ENCODE data around the gene NAT9. TPM values are rescaled to one million over a fixed set of nuclear protein-coding genes. Genes with fewer than 3 reads are reported as not detected.

Gene NAT9
- total RNA-seq, 5 donors from 2014 or later (not counting 1 experiment from before 2014, with no cell fraction given) = 37.2 to 74.4 (median 71.9) TPM

DNA sequence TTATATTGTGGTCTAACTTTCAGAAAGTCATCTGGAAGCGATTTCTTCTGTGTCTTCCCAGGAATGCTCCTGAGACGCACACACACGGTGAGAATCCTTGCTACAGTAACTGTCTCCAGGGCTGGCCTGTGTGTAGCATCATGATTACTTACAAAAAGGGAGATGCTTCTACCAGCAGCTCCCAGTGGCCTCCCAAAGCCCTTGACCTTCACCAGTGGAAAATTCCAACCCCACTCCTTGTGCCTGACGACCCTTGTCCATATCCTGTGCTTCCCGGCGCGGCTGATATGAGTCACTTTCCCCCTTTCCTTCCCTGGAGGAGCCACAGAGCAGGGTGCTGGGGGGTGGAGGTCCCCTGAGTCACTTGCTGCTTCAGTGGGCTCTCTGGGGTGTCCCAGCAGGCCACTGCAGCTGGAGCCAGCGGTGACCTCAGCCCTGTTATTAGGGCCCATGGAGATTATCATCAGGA is 22.1 kb upstream of the NAT9 start:
- CTCF ChIA-PET = no interaction called here
- DNase-seq (no peak), ATAC-seq (replicated peaks in 1 of 4) (no peak)
- Mint-ChIP-seq H3K27me3 (no peaks in the 10 kb centered on the region), H3K4me3 (no peak overlapping the region), H3K4me1 (peaks cover 0 to 2% (median 0%) of the 10 kb centered on the region in 3 donors), H3K9me3 (no peaks in the 10 kb centered on the region), H3K27ac (no peak overlapping the region), H3K36me3 (peaks cover 66% of the 10 kb centered on the region)
- Histone ChIP-seq H3K27me3 (replicated peaks in 1 of 2; ENCODE audit: control insufficient read depth in 2 of 2, extremely low read depth in 1 of 2, insufficient read depth in 2 of 2, low read length in 1 of 2) (no peaks in the 10 kb centered on the region), H3K27ac (ENCODE audit: low read length) (no peak overlapping the region), H3K9me3 (no peaks in the 10 kb centered on the region), H3K4me3 (ENCODE audit: control insufficient read depth in 1 of 2, extremely low read depth in 1 of 2, low read length in 1 of 2) (no peak overlapping the region), H3K4me1 (ENCODE audit: control insufficient read depth in 1 of 2, extremely low read depth in 1 of 2, insufficient read depth in 2 of 2, low read length in 2 of 2) (no peaks in the 10 kb centered on the region), H3K36me3 (ENCODE audit: control insufficient read depth in 2 of 2, extremely low read depth in 1 of 2, insufficient read depth in 1 of 2, low read length in 1 of 2) (peaks cover 41 to 83% of the 10 kb centered on the region in 2 donors)
- WGBS (ENCODE audit: insufficient coverage) = 100% methylated on average over 2 of the region's 8 CpGs
- POLR2A ChIA-PET = no interaction called here

DNA sequence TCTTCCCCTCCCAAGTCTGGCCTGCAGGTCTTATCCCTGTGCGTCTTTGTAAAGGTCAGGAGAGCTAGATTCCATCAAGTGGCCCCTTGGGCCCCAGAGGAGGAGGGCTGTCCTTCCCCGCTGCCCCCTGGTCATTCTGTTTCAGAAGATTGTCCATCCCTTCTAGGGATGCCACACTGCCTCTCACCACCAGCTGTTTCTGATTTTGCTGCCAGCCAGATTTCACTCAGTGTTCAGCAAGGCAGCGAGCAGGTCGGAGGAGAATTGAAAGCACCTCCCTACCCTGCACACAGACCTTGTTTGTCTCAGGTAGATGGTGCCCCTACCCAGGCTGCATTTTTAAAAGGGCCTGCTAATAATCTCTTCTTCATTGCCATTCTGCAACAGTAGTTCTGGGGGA is 21.7 kb upstream of the NAT9 start:
- peaks cover 43 to 88% of the 10 kb centered on the region in 2 donors for H3K36me3 ChIP-seq (ENCODE audit: control insufficient read depth in 2 of 2, extremely low read depth in 1 of 2, insufficient read depth in 1 of 2, low read length in 1 of 2)
- POLR2A ChIA-PET = interaction anchor here in 1 of 2 donors (0.6 kb wide), 1 partner anchor 303 kb away, joined by 7 read pairs; no protein-coding TSS in a partner anchor
- H3K27me3 ChIP-seq (replicated peaks in 1 of 2; ENCODE audit: control insufficient read depth in 2 of 2, extremely low read depth in 1 of 2, insufficient read depth in 2 of 2, low read length in 1 of 2) = no peaks in the 10 kb centered on the region
- Mint-ChIP-seq H3K36me3 (peaks cover 67% of the 10 kb centered on the region), H3K9me3 (no peaks in the 10 kb centered on the region), H3K27ac (no peak overlapping the region), H3K27me3 (no peaks in the 10 kb centered on the region), H3K4me3 (no peak overlapping the region), H3K4me1 (peaks cover 0 to 2% (median 1%) of the 10 kb centered on the region in 3 donors)
- DNase-seq (no peak), ATAC-seq (replicated peaks in 1 of 4) (no peak)
- no peaks in the 10 kb centered on the region for H3K9me3 ChIP-seq
- H3K27ac ChIP-seq (ENCODE audit: low read length) = no peak overlapping the region
- H3K4me3 ChIP-seq (ENCODE audit: control insufficient read depth in 1 of 2, extremely low read depth in 1 of 2, low read length in 1 of 2) = no peak overlapping the region
- CTCF ChIA-PET = no interaction called here
- 95% methylated on average over 4 of the region's 4 CpGs for WGBS (ENCODE audit: insufficient coverage)
- H3K4me1 ChIP-seq (ENCODE audit: control insufficient read depth in 1 of 2, extremely low read depth in 1 of 2, insufficient read depth in 2 of 2, low read length in 2 of 2) = no peaks in the 10 kb centered on the region

DNA sequence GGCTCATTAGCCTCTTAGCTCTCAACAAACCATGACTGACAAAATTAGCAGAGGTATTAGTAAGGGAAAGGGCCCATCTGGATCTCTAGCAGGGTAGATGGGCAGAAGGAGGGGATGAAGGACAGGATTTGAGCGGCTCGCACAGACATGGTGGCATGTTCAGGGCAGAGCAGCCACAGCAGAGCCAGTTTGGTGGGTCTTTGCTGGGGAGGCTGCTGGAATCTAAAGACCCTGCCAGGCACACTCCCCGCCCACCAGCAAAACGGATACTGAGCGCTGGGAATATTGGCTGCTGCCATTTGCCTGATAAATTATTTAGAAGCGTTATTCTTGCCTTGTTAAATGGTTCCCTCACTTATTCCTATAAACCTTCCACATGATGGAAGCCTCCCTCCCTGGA is 20.7 kb upstream of the NAT9 start:
- Mint-ChIP-seq H3K27ac (no peak overlapping the region), H3K36me3 (peaks cover 66% of the 10 kb centered on the region), H3K9me3 (no peaks in the 10 kb centered on the region), H3K27me3 (no peaks in the 10 kb centered on the region), H3K4me3 (no peak overlapping the region), H3K4me1 (peaks cover 0 to 2% (median 2%) of the 10 kb centered on the region in 3 donors)
- ATAC-seq (replicated peaks in 1 of 4) (no peak), DNase-seq (no peak)
- CTCF ChIA-PET = interaction anchor here in 1 of 2 donors (0.6 kb wide), 1 partner anchor 123 kb away, joined by 3 read pairs; no protein-coding TSS in a partner anchor
- H3K27ac ChIP-seq (ENCODE audit: low read length) = no peak overlapping the region
- peaks cover 40 to 83% of the 10 kb centered on the region in 2 donors for H3K36me3 ChIP-seq (ENCODE audit: control insufficient read depth in 2 of 2, extremely low read depth in 1 of 2, insufficient read depth in 1 of 2, low read length in 1 of 2)
- H3K27me3 ChIP-seq (replicated peaks in 1 of 2; ENCODE audit: control insufficient read depth in 2 of 2, extremely low read depth in 1 of 2, insufficient read depth in 2 of 2, low read length in 1 of 2) = no peaks in the 10 kb centered on the region
- 98% methylated on average over 6 of the region's 6 CpGs for WGBS (ENCODE audit: insufficient coverage)
- no peaks in the 10 kb centered on the region for H3K9me3 ChIP-seq
- no peak overlapping the region for H3K4me3 ChIP-seq (ENCODE audit: control insufficient read depth in 1 of 2, extremely low read depth in 1 of 2, low read length in 1 of 2)
- H3K4me1 ChIP-seq (ENCODE audit: control insufficient read depth in 1 of 2, extremely low read depth in 1 of 2, insufficient read depth in 2 of 2, low read length in 2 of 2) = no peaks in the 10 kb centered on the region
- POLR2A ChIA-PET = no interaction called here

DNA sequence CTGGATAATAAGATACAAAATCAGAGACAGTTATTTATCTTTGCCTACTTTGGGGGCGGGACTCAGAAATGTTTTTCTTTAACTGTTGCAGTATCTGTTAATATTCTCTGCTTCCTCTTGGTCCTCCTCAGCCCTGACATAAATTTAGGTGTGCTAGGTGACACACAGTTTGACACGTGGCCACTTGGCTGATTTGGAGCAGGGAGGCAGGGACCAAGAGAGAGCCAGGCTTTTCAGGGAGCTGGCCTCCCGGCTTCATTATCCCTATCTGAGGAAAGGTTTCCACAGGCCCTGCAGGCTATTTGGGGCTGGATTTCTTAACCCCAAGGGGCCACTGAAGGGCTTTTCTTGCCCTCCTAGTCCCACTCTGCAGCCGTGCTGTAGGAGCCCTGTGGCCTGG is 20.1 kb upstream of the NAT9 start:
- H3K36me3 Mint-ChIP-seq = peaks cover 63% of the 10 kb centered on the region
- peaks cover 2 to 6% of the 10 kb centered on the region in 2 experiments for H3K4me1 ChIP-seq (ENCODE audit: control insufficient read depth in 1 of 2, extremely low read depth in 1 of 2, insufficient read depth in 2 of 2, low read length in 2 of 2)
- H3K4me3 Mint-ChIP-seq = no peak overlapping the region
- no peak for ATAC-seq (replicated peaks in 1 of 4)
- ChIA-PET CTCF (interaction anchor here (0.6 to 1.0 kb wide), 2 partner anchors 51 to 123 kb away, joined by 3 read pairs; no protein-coding TSS in a partner anchor), POLR2A (no interaction called here)
- H3K36me3 ChIP-seq (ENCODE audit: control insufficient read depth in 2 of 2, extremely low read depth in 1 of 2, insufficient read depth in 1 of 2, low read length in 1 of 2) = peaks cover 37 to 82% of the 10 kb centered on the region in 2 donors
- no peaks in the 10 kb centered on the region for H3K9me3 ChIP-seq
- no peak overlapping the region for H3K27ac ChIP-seq (ENCODE audit: low read length)
- H3K27me3 Mint-ChIP-seq = no peaks in the 10 kb centered on the region
- DNase-seq = no peak
- no peak overlapping the region for H3K27ac Mint-ChIP-seq
- H3K9me3 Mint-ChIP-seq = no peaks in the 10 kb centered on the region
- H3K4me3 ChIP-seq (ENCODE audit: control insufficient read depth in 1 of 2, extremely low read depth in 1 of 2, low read length in 1 of 2) = no peak overlapping the region
- WGBS (ENCODE audit: insufficient coverage) = 100% methylated on average over 2 of the region's 4 CpGs
- H3K4me1 Mint-ChIP-seq = peaks cover 6 to 7% (median 6%) of the 10 kb centered on the region in 3 donors
- no peaks in the 10 kb centered on the region for H3K27me3 ChIP-seq (replicated peaks in 1 of 2; ENCODE audit: control insufficient read depth in 2 of 2, extremely low read depth in 1 of 2, insufficient read depth in 2 of 2, low read length in 1 of 2)

DNA sequence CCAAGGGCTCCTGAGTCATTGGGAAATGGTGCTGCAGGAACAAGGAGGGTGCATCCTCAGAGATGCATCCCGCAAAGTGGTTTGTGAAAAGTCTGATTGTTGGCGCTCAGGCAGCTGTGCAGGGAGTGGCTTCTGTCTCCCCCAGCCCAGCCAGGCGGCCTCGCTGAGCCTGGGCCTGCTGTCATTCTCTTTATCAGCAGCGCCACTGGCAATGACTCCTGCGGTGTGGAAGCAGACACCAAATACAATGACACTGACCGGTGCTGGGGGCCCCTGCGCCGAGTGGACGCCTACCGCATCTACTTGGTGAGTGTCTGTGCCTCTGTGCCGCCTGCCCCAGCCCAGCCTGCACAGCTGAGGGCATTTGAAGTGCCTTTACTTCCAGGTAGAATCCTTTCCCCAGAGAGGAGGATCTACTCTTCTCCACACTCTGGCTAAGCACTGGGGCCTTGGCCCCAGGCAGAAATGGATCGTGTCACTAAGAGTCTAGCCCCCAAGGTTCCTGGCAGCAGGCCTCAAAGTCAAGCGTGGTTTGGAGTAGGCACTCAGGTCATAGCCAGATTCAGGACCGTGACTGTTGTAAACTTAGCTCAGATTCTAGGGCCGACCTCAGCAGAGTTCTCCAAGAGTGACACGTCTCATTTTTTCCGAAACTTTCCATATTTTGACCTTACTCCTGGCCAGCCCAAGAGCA is 19.3 kb upstream of the NAT9 start:
- no peak for DNase-seq

DNA sequence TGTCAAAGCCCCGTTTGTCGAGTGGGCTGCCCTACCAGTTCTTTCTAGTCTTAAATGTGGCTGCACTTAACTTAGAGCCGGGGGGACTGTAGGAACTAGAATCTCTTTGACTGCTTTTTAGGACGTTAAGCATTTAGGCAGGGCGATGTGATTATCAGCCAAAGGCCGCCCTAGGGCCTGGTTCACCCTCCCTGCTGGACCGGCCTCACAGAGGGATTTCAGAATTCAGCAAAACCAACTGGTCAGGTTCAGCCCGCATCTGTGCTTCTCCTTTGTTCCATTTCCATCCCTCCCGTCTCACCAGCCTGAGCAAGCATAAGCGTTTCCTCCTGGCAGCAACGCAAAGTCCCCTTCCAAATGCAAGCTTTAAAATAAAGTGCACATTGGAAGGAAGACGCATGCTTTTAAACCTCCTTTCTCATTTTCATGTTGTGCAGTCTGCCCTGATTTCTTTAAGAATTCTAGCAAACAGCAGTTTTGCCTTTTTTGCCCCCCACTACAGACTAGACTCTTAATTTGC is 16.5 kb upstream of the NAT9 start:
- H3K9me3 ChIP-seq = no peaks in the 10 kb centered on the region
- no peaks in the 10 kb centered on the region for H3K27me3 ChIP-seq (replicated peaks in 1 of 2; ENCODE audit: control insufficient read depth in 2 of 2, extremely low read depth in 1 of 2, insufficient read depth in 2 of 2, low read length in 1 of 2)
- no peak for DNase-seq
- 95% methylated on average over 11 of the region's 12 CpGs for WGBS (ENCODE audit: insufficient coverage)
- CTCF ChIA-PET = interaction anchor here in 1 of 2 donors (1.1 to 1.5 kb wide), 2 partner anchors 164 to 168 kb away, joined by 3 read pairs; no protein-coding TSS in a partner anchor
- Mint-ChIP-seq H3K4me3 (no peak overlapping the region), H3K27ac (no peak overlapping the region), H3K27me3 (no peaks in the 10 kb centered on the region), H3K9me3 (no peaks in the 10 kb centered on the region), H3K4me1 (peaks cover 19 to 28% (median 23%) of the 10 kb centered on the region in 3 donors), H3K36me3 (peaks cover 47% of the 10 kb centered on the region)
- no peak overlapping the region for H3K4me3 ChIP-seq (ENCODE audit: control insufficient read depth in 1 of 2, extremely low read depth in 1 of 2, low read length in 1 of 2)
- peaks cover 27 to 66% of the 10 kb centered on the region in 2 donors for H3K36me3 ChIP-seq (ENCODE audit: control insufficient read depth in 2 of 2, extremely low read depth in 1 of 2, insufficient read depth in 1 of 2, low read length in 1 of 2)
- no peak overlapping the region for H3K27ac ChIP-seq (ENCODE audit: low read length)
- POLR2A ChIA-PET = no interaction called here
- ATAC-seq (replicated peaks in 1 of 4) = no peak
- peaks cover 9 to 22% of the 10 kb centered on the region in 2 experiments for H3K4me1 ChIP-seq (ENCODE audit: control insufficient read depth in 1 of 2, extremely low read depth in 1 of 2, insufficient read depth in 2 of 2, low read length in 2 of 2)

More for the DNA sequence above, 19.3 kb upstream of the NAT9 start:
- Histone ChIP-seq H3K9me3 (no peaks in the 10 kb centered on the region), H3K27me3 (replicated peaks in 1 of 2; ENCODE audit: control insufficient read depth in 2 of 2, extremely low read depth in 1 of 2, insufficient read depth in 2 of 2, low read length in 1 of 2) (no peaks in the 10 kb centered on the region), H3K4me3 (ENCODE audit: control insufficient read depth in 1 of 2, extremely low read depth in 1 of 2, low read length in 1 of 2) (no peak overlapping the region), H3K4me1 (ENCODE audit: control insufficient read depth in 1 of 2, extremely low read depth in 1 of 2, insufficient read depth in 2 of 2, low read length in 2 of 2) (peaks cover 5 to 14% of the 10 kb centered on the region in 2 experiments), H3K36me3 (ENCODE audit: control insufficient read depth in 2 of 2, extremely low read depth in 1 of 2, insufficient read depth in 1 of 2, low read length in 1 of 2) (peaks cover 33 to 78% of the 10 kb centered on the region in 2 donors), H3K27ac (ENCODE audit: low read length) (no peak overlapping the region)
- Mint-ChIP-seq H3K4me3 (no peak overlapping the region), H3K36me3 (peaks cover 60% of the 10 kb centered on the region), H3K27ac (no peak overlapping the region), H3K27me3 (no peaks in the 10 kb centered on the region), H3K4me1 (peaks cover 13 to 14% (median 14%) of the 10 kb centered on the region in 3 donors), H3K9me3 (no peaks in the 10 kb centered on the region)
- no peak for ATAC-seq (replicated peaks in 1 of 4)
- ChIA-PET POLR2A (no interaction called here), CTCF (interaction anchor here in 1 of 2 donors (0.5 to 1.0 kb wide), 2 partner anchors 12 to 50 kb away, joined by 3 to 4 read pairs; no protein-coding TSS in a partner anchor)
- 98% methylated on average over 18 of the region's 18 CpGs for WGBS (ENCODE audit: insufficient coverage)

All from T-cell (primary cell).